Sigmoid colon (tissue), 4 donors: ENCODE data around the gene KCNB1.

Experiments used
- CTCF ChIP-seq, 4 experiments: fragments of 450-650 bp in 3 of 4; fragments of 200-600 bp in 1 of 4; IDR thresholded peaks; one replicate each; pipeline ENCODE4 v1.5.1; 2016 to 2019; ENCODE audit warnings: antibody characterized with exemption in 4 of 4, mild to moderate bottlenecking in 3 of 4, moderate library complexity in 2 of 4
- POLR2AphosphoS5 ChIP-seq, 4 donors: sonication (generic); formaldehyde crosslinking; IDR thresholded peaks; one replicate each; pipeline ENCODE4 v1.6.1; 2017; ENCODE audit warnings: antibody characterized with exemption in 4 of 4

GRCh38 chr20:49395183-49395582 is 87.3 kb downstream of the KCNB1 start:
- TF ChIP-seq CTCF (IDR thresholded peaks at IDR 0.05) (no peak), POLR2AphosphoS5 (IDR thresholded peaks at IDR 0.05) (peak; percentile 89 to 96 (median 94))
